Skeletal muscle cell (primary cell): ENCODE data around the gene PRAME.
"Not testable (repeated sequence)": the region's sequence is repeated elsewhere in the genome, so short reads cannot be mapped to it uniquely, and the experiment has no call there.

Source experiments
- DNase-seq: peaks from one replicate; pipeline ENCODE4 v3.0.0-alpha.2; 2010; ENCODE audit warnings: low read depth
- H3K4me3 ChIP-seq: 2 replicates; pipeline ENCODE4 v1.5.1; 2011; ENCODE audit warnings: low read depth, mild to moderate bottlenecking, control low read depth, low read length, moderate library complexity

Gene PRAME

DNA sequence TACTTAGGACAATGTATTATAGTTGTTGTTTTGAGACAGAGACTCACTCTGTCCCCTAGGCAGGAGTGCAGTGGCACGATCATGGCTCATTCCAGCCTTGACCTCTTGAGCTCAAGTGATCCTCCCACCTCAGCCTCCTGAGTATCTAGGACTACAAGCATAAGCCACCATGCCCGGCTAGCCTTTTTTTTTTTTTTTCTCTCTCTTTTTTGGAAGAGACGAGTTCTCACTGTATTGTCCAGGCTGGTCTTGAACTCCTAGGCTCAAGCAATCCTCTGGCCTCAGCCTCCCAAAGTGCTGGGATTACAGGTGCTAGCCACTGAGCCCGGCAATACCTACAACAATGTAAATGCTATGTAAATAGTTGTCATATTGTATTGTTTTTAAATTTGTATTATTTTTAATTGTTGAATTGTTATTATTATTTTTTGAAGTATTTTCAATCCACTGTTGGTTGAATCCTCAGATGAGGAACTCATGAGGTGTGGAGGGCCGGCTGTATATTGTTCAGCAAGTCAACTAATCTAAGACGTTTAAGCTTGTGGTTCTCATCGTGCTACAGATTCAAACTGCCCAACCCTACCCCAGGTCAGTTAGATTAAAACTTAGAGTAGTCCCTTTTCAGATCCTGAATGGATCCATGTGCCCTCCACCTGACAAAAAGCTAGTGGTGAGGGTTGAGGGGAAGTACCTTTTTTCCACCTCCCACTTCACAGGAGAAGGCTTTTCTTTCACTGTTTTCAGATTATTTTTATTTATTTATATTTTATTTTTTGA lies 27.1 kb downstream of the PRAME start:
- DNase-seq = no peak
- no peak overlapping the region for H3K4me3 ChIP-seq

DNA sequence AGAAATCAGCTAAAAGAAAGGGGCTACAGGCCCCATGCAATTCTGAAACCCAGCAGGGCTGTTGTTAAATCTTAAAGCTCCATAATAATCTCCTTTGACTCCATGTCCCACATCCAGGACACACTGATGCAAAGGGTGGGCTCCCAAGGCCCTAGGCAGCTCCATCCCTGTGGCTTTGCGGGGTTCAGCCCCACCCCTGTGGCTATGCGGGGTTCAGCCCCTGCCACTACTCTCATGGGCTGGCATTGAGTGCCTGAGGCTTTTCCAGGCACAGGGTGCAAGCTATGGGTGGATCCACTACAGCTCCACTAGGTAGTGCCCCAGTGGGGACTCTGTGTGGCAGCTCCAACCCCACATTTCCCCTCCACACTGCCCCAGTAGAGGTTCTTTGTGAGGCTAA lies 30.3 kb downstream of the PRAME start:
- H3K4me3 ChIP-seq = no peak overlapping the region
- no peak for DNase-seq

DNA sequence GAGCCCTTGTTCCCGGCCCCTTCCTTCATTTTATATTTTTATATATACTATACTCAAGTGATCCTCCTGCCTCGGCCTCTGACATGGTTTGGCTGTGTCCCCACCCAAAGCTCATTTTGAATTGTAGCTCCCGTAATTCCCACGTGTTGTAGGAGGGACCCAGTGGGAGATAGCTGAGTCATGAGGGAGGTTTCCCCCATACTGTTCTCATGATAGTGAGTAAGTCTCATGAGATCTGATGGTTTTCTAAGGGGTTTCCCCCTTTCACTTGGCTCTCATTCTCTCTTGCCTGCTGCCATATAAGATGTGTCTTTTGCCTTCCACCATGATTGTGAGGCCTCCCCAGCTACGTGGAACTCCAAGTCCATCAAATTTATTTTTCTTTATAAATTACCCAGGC lies 31.8 kb downstream of the PRAME start:
- no peak overlapping the region for H3K4me3 ChIP-seq
- DNase-seq = no peak

DNA sequence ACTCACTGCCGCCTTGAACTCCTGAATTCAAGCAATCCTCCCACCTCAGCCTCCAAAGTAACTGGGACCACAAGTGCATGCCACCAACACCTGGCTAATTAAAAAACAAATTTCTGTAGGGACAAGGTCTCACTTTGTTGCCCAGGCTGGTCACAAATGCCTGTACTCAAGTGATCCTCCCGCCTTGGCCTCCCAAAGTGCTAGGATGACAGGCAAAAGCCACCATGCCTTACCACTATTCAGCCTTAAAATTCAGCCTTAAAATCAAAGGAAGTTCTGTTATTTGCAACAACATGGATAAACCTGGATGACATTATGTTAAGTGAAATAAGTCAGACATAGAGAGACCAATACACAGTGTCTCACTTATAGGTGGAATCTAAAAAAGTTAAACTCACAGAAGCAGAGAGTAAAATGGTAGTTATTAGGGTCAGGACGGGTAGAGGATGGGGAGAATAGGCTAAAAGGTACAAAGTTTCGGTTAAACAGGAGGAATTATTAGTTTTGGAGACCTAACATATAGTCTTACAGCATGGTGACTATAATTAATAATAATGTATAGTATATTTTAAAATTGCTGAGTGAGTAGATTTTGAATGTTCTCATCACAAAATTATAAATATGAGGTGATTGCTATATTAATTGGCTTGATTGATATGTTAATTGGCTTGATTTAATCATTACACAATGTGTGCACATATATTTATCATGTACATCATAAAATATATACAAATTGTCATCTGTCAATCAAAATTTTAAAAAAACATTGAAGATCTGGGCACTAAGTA lies 32.7 kb downstream of the PRAME start:
- H3K4me3 ChIP-seq = no peak overlapping the region

DNA sequence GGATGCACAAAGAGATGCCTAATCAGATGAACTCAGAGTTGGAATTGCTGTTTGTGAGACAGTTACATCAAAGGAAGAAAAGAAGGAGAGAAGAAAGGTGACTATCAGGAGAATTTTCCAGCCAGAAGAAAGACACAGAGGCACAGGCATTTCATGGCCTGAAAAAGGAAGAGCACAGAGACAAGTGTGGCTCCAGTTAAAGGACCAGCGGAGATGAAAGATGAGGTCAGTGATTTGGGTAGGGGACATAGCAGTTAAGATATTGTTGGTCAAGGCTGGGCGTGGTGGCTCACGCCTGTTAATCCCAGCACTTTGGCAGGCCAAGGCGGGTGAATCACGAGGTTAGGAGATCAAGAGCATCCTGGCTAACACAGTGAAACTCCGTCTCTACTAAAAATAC lies 35.6 kb downstream of the PRAME start:
- H3K4me3 ChIP-seq = no peak overlapping the region
- no peak for DNase-seq

More for the DNA sequence above, 32.7 kb downstream of the PRAME start:
- DNase-seq = no peak

DNA sequence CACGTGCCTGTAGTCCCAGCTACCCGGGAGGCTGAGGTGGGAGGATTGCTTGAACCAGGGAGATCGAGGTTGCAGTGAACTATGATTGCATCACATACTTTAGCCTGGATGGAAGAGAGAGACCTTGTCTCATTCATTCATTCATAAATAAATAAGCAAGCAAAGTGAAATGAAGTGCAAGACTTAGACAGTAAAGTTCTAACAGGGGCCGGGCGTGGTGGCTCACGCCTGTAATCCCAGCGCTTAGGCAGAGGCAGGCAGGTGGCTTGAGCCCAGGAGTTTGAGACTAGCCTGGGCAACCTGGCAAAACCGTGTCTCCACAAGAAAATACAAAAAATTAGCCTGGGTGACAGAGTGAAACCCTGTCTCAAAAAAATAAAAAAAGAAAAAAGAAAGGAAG lies 37.4 kb downstream of the PRAME start:
- no peak for DNase-seq
- H3K4me3 ChIP-seq = no peak overlapping the region

DNA sequence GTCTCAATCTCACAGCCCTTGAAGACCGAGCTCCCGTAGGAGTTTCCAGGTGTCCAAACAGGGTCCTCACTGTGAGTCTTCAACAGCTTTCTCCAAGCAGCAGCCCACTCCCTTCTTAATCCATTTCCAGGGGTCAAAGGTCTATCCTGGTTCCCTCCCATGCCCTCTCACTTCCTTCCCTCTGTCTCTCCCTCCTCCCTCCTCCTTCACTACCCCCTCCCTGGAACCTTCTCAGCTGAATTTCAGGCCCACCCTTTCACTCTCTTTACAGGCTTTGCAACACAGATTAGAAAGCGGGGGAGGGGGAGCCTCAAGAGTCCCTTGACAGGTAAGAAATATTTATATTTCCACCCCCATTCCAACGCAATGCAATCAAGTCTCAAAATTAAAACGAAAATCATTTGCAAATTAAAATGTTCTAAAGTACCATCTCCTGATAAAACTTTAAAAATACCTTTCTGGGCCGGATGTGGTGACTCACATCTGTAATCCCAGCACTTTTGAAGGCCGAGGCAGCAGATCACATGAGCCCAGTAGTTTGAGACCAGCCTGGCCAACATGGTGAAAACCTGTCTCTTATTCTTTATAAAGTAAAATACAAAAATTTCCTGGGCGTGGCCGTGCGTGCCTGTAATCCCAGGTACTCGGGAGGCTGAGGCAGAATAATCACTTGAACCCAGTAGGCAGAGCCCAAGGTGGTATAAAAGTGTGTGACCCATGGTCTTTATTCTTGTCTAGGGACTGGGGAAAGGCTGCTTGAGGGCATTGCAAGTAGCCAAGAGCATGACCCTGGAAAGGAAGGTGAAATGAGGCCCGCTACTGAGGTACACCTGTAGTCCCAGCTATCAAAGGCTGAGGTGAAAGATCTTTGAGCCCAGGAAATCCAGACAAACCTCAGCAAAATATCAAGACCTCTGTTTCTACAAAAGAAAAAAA lies 38.1 kb downstream of the PRAME start:
- no peak overlapping the region for H3K4me3 ChIP-seq
- DNase-seq = no peak

DNA sequence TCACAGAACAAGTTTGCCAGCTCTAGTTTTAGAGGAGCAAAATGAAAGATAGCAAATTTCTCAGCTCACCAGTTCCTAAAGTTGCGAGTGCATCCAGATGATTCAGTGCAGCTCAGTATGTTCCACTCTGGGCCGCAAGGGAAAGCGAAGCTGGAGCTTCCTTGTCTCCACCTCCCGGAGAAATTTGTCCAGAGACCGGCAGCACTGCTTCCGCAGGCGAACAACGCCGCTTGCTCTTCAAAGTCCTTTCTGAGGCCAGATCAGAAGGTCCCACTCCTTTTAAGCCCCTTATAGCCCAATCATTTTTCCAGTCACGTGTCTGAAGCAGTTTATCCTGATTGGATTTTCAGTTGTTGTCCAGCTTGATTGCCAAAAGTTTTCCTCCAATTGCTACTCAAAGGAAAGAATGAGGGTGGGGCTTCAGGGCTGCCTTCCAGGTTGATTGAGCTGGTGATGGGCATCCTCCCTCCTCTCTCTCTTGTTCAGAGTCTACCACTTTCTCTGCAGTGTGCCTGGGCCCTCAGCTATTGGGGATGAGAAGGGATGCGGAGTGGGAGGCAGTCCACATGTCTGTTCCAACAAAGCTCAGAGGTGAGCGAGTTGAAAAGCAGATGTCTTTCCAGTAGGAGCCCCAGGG lies 38.9 kb downstream of the PRAME start, which contains the start of gene ZNF280A:
TSS of gene ZNF280A (minus strand) at position 251 of the 637 bp plus-strand sequence. CDS start 4,640 bp downstream, outside the sequence.
- peak; percentile 4 for DNase-seq
- no peak within 1 kb of the TSS for H3K4me3 ChIP-seq

DNA sequence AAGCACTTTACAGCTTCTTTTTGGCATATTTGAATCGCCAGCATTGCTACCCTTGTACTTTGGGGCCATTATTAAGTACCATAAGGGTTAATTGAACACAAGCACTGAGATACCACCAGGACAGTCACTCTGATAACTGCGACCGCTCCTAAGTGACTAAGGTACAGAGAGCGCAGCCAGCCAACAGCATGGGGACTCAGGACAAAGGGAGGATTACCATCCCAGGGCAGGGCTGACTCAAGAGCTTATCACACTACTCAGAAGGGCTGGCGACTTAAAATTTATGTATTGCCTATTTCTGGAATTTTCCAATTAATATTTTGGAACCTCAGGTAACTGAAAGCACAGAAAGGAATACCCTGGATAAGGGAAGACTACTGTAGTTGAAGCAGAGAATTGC lies 39.5 kb downstream of the PRAME start:
- H3K4me3 ChIP-seq = no peak overlapping the region
- DNase-seq = no peak

DNA sequence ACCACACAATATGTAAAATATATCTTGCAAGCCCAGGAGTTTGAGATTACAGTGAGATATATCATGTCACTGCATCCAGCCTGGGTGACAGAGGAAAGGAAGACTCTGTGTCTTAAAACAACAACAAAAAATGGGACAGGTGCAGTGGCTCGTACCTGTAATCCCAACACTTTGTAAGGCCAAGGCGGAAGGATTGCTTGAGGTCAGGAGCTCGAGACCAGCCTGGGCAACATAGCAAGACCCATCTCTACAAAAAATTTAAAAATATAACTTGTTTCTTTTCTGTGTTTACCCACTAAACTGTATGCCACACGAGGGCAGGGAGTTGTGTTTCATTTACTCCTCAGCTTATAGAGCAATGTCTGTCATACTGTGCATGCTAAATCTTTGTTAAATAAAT lies 42.1 kb downstream of the PRAME start:
- no peak overlapping the region for H3K4me3 ChIP-seq
- DNase-seq = no peak

DNA sequence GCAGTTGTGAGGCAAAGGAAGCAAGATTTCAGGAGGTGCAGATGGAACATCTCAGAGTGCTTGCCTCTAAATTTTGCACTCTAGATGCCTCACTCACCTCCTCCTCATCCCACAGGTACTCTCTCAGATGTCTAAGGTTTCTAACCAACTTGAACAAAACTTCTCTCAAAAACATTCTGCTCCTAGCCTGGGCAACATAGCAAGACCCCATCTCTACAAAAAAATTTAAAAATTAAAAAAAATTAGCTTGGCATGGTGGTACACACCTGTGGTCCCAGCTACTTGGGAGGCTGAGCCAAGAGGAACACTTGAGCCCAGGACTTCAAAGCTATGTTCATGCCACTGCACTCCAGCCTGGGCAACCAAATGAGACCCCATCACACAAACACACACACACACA lies 43.2 kb downstream of the PRAME start:
- no peak overlapping the region for H3K4me3 ChIP-seq
- no peak for DNase-seq

DNA sequence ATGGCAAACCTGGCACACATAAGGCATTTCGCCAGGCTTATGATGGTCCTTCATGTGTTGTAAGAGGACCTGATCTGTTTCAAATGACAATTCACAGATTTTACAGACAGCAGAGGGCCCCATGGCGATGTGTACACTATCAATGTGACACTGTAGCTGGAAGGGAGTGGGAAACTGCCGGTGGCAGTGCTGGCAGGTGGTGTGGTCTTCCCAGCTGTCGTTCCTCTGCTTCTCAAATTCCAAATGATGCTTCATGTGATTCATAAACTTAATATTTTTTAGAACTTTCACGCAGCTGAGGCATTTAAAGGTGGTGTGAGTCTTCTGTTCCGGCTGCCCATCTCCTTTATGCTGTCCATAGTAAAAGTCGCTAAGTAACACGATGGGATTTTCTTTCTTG lies 44.6 kb downstream of the PRAME start:
- H3K4me3 ChIP-seq, DNase-seq: not testable (repeated sequence)

DNA sequence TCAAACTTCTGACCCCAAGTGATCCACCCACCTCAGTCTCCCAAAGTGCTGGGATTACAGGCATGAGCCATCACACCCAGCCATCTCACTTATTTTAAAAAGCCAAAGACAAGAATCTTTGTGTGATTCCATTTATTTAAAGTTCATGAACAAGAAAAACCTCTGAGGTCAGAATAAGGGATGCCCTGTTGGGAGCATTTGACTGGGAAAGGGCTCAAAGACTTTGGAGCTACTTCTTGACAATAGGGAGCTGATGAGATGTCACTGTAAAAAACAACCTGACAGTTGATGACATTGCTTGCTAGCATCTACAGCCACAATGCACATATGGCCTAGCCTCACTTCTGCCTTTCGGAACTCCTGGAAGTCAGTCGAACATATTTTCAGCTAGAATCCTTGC lies 45.4 kb downstream of the PRAME start:
- no peak overlapping the region for H3K4me3 ChIP-seq
- no peak for DNase-seq

DNA sequence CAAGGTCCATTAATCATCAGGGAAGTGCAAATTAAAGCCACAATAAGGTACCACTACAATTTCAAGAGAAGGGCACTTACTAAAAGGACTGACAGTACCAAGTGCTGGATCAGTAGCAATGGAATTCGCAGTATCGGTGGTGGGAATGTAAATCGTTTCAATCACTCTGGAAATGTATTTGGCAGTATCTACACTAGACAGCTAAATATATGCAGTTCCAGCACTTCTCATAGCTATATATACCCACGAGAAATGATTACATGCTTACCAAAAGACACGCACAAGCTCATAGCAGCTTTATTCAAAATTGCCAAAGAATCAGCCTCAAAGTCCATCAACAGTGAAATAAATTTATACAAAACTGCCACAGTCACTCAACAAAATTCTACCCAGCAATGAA lies 46.1 kb downstream of the PRAME start:
- H3K4me3 ChIP-seq = no peak overlapping the region
- no peak for DNase-seq

DNA sequence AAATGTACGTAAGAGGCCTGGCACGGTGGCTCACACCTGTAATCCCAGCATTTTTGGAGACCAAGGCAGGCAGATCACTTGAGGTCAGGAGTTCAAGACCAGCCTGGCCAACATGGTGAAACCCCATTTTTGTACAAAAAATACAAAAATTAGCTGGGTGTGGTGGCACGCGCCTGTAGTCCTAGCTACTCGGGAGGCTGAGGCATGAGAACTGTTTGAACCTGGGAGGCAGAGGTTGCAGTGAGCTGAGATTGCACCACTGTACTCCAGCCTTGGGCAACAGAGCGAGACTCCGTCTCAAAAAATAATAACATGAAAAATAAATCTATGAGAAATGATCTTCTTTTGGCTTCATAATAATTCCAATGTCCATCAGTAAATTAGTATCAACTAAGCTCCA lies 48.2 kb downstream of the PRAME start:
- H3K4me3 ChIP-seq, DNase-seq: not testable (repeated sequence)

DNA sequence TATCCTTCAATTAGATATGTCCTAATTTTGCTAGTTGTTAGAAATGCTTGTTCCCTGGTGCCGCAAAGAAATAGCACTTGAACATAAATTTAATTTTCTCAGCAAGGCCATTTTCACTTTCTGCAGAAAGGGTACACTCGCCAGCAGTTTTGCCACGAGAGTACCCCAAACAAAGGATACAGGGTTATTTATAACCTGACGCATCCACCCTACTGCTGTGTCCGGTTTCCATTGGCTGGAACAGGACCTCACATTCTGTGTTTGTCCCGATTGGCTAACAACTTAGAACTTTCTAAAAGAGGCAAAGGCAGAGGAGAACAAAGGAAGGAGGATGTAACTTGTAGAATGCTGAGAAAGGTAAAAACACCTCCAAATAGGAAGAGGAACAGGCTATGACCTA lies 49.2 kb downstream of the PRAME start:
- not testable (repeated sequence) for H3K4me3 ChIP-seq, DNase-seq

DNA sequence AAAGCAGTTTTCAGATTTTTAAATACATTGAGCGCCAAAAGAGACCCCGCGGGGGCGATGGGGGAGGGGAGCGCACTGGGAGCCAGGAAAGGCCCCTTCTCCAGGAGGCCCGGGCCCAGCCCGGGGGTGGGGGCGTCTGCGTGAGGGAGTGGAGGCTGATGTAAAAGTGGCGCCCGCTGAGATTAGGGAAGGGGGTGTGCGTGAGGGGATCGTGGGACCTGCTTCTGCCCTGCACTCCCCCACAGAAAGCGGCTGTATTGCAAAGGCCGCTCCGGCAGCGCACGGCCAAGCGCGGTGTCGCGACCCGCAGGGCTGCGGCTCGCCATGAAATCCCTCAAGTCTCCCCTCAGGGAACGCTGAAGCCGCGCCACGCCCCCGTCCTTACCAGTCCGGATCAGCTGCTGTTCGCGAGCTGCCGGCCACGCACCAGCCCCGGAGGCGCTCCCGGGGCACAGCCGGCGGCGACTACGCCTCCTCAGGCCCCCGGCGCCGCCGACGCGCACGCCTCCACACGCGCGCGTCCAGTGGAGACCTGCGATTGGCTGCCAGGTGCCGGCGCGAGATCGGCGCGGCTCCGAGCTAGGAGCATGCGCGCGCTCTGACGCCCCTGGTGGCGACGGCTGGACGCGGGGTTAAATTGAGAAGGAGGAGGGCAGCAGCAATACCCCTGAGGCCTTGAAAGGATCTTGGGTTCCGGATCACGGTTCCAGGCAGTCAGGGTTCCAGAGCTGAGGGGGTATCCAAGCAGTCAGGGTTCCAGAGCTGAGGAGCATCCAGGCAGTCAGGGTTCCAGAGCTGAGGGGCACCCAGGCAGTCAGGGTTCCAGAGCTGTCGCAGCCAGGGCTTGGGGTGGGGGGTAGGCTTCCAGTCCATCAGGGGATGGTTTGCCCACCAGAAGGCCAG lies 50.5 kb downstream of the PRAME start, which contains the start of gene ZNF280B:
TSS of gene ZNF280B (minus strand) at position 469 of the 903 bp plus-strand sequence. CDS start 19,344 bp downstream, outside the sequence.
- peak within 1 kb of the TSS; percentile 81 for H3K4me3 ChIP-seq
- peak; percentile 32 for DNase-seq

DNA sequence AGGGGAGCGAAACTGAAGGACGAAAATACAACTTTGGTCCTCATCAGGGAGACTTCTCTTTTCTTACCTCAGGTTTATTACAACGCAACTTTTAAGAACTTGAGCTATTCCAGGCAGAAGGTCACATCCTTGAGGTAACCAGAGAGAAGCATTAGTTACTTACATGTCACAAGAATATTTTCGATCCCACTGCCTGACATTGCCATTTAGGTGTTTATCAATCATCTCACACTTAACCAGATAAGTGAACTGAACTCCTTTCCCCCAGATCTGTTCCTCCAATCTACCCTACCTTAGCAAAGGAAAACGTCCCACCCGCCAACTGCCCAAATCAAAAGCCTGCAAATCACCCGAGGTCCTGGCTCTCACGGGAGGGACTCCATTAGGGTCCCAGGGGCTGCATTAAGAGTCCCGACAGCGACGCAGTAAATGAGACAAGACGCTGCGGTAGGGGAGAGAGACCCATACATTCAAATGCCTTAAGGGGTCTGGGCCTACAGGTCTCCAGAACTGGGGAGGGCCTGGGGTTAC lies 51.3 kb downstream of the PRAME start:
- DNase-seq = no peak
- H3K4me3 ChIP-seq = peak overlapping the region; percentile 81
